HUES64 (cell line): ENCODE measurements around the gene PRPF39.
"Not testable (repeated sequence)": the region's sequence is repeated elsewhere in the genome, so short reads cannot be mapped to it uniquely, and the experiment has no call there.

Experiments
- H3K27ac ChIP-seq: 2 replicates; pipeline ENCODE4 v1.7.0; 2013; ENCODE audit warnings: low read depth, low read length, inconsistent platforms
- H3K27me3 ChIP-seq: 2 replicates; pipeline ENCODE4 v1.6.1; 2013; ENCODE audit warnings: mild to moderate bottlenecking, low read length; ENCODE audit not compliant: insufficient read depth
- H3K36me3 ChIP-seq: 2 replicates; pipeline ENCODE4 v1.6.1; 2013; ENCODE audit warnings: mild to moderate bottlenecking, low read length; ENCODE audit not compliant: insufficient read depth
- H3K4me1 ChIP-seq: 2 replicates; pipeline ENCODE4 v1.6.1; 2013; ENCODE audit warnings: mild to moderate bottlenecking, low read length, moderate library complexity; ENCODE audit not compliant: insufficient read depth
- H3K4me3 ChIP-seq: 2 replicates; pipeline ENCODE4 v1.5.1; 2013; ENCODE audit warnings: mild to moderate bottlenecking, low read length, moderate library complexity
- H3K9ac ChIP-seq: 2 replicates; pipeline ENCODE4 v1.6.1; 2013; ENCODE audit warnings: mild to moderate bottlenecking, low read depth, low read length
- H3K9me3 ChIP-seq: 2 replicates; pipeline ENCODE4 v1.6.1; 2013; ENCODE audit warnings: low read depth, low read length; ENCODE audit not compliant: insufficient read depth
- WGBS: fragments of 150-250, 120-280 bp; methylation state at CpG from one replicate; pipeline ENCODE4 v1.1.7; 2013; ENCODE audit warnings: missing lambda C conversion rate; 5-methylcytosine and 5-hydroxymethylcytosine counted together

The PRPF39 gene

GRCh38 chr14:45135659-45136395, 51.9 kb downstream of the PRPF39 start, which contains the start of gene FANCM:
Gene FANCM (plus strand): TSS chr14:45135930. CDS start chr14:45136032, 102 bp downstream.
- no peaks in the 10 kb centered on the region for H3K9me3 ChIP-seq
- no peaks in the 10 kb centered on the region for H3K27me3 ChIP-seq
- H3K4me1 ChIP-seq, result peaks cover 12% of the 10 kb centered on the region
- H3K4me3 ChIP-seq, result peak within 1 kb of the TSS; percentile 79
- peak within 1 kb of the TSS; percentile 59 for H3K9ac ChIP-seq
- peaks cover 10% of the 10 kb centered on the region for H3K36me3 ChIP-seq
- peak within 1 kb of the TSS; percentile 29; the same call in 1 of the 2 replicates for H3K27ac ChIP-seq
- under 1% methylated on average over 48 of the region's 48 CpGs for WGBS

- Histone ChIP-seq H3K27ac (peak overlapping the region; percentile 29; the same call in 1 of the 2 replicates), H3K27me3 (no peaks in the 10 kb centered on the region), H3K9ac (peak overlapping the region; percentile 59), H3K4me1 (peaks cover 12% of the 10 kb centered on the region), H3K4me3 (peak overlapping the region; percentile 79), H3K36me3 (peaks cover 7% of the 10 kb centered on the region), H3K9me3 (no peaks in the 10 kb centered on the region)
- 3% methylated on average over 7 of the region's 7 CpGs for WGBS
Measured at GRCh38 chr14:45136399-45136798, 52.5 kb downstream of the PRPF39 start.

- H3K9me3 ChIP-seq, result no peaks in the 10 kb centered on the region
- no peak overlapping the region for H3K27ac ChIP-seq
- 92% methylated on average over 6 of the region's 6 CpGs for WGBS
- no peaks in the 10 kb centered on the region for H3K36me3 ChIP-seq
- H3K27me3 ChIP-seq, result no peaks in the 10 kb centered on the region
- H3K4me1 ChIP-seq, result peaks cover 7% of the 10 kb centered on the region
- no peak overlapping the region for H3K9ac ChIP-seq
- H3K4me3 ChIP-seq, result no peak overlapping the region
Measured at GRCh38 chr14:45140661-45141187, 56.8 kb downstream of the PRPF39 start.

GRCh38 chr14:45142083-45142482, 58.2 kb downstream of the PRPF39 start:
- not testable (repeated sequence) for H3K4me1 ChIP-seq, H3K9ac ChIP-seq, H3K4me3 ChIP-seq, H3K36me3 ChIP-seq, H3K27me3 ChIP-seq, H3K27ac ChIP-seq, H3K9me3 ChIP-seq
- WGBS, result 92% methylated on average over 8 of the region's 8 CpGs

- no peak overlapping the region for H3K9ac ChIP-seq
- H3K27ac ChIP-seq, result no peak overlapping the region
- H3K9me3 ChIP-seq, result no peaks in the 10 kb centered on the region
- no peak overlapping the region for H3K4me3 ChIP-seq
- no peaks in the 10 kb centered on the region for H3K27me3 ChIP-seq
- H3K4me1 ChIP-seq, result peaks cover under 1% of the 10 kb centered on the region; the same call in 1 of the 2 replicates
- H3K36me3 ChIP-seq, result peaks cover 9% of the 10 kb centered on the region
Measured at GRCh38 chr14:45144658-45145057, 60.7 kb downstream of the PRPF39 start.

- no peak overlapping the region for H3K27ac ChIP-seq
- 85% methylated on average over 3 of the region's 3 CpGs for WGBS
- H3K4me3 ChIP-seq, result no peak overlapping the region
Measured at GRCh38 chr14:45145214-45145613, 61.3 kb downstream of the PRPF39 start.

GRCh38 chr14:45149602-45150001, 65.7 kb downstream of the PRPF39 start:
- no peaks in the 10 kb centered on the region for H3K9me3 ChIP-seq
- H3K9ac ChIP-seq, result no peak overlapping the region
- peaks cover 11% of the 10 kb centered on the region for H3K4me1 ChIP-seq
- no peak overlapping the region for H3K4me3 ChIP-seq
- H3K36me3 ChIP-seq, result peaks cover 32% of the 10 kb centered on the region
- WGBS, result 99% methylated on average over 3 of the region's 3 CpGs
- peak overlapping the region; percentile 52; the same call in 1 of the 2 replicates for H3K27ac ChIP-seq
- no peaks in the 10 kb centered on the region for H3K27me3 ChIP-seq

More at GRCh38 chr14:45145214-45145613, 61.3 kb downstream of the PRPF39 start:
- peaks cover 13% of the 10 kb centered on the region for H3K36me3 ChIP-seq
- H3K9ac ChIP-seq, result no peak overlapping the region
- H3K9me3 ChIP-seq, result no peaks in the 10 kb centered on the region
- no peaks in the 10 kb centered on the region for H3K27me3 ChIP-seq
- peaks cover 5% of the 10 kb centered on the region for H3K4me1 ChIP-seq

- Histone ChIP-seq H3K4me1 (peaks cover 11% of the 10 kb centered on the region), H3K27ac (no peak overlapping the region), H3K9me3 (no peaks in the 10 kb centered on the region), H3K4me3 (no peak overlapping the region), H3K9ac (0 out of 2 replicates have a peak overlapping the region, but pooled peaks have one; percentile 50), H3K36me3 (peaks cover 37% of the 10 kb centered on the region), H3K27me3 (no peaks in the 10 kb centered on the region)
- 92% methylated on average over 3 of the region's 4 CpGs for WGBS
Measured at GRCh38 chr14:45150386-45150890, 66.5 kb downstream of the PRPF39 start.

- peaks cover 25% of the 10 kb centered on the region for H3K36me3 ChIP-seq
- H3K9me3 ChIP-seq, result no peaks in the 10 kb centered on the region
- H3K9ac ChIP-seq, result no peak overlapping the region
- H3K27me3 ChIP-seq, result no peaks in the 10 kb centered on the region
- no peak overlapping the region for H3K27ac ChIP-seq
- H3K4me3 ChIP-seq, result no peak overlapping the region
- H3K4me1 ChIP-seq, result no peaks in the 10 kb centered on the region
Measured at GRCh38 chr14:45156067-45156466, 72.2 kb downstream of the PRPF39 start.
